ENCODE data around the gene STAU1. TPM values are rescaled to one million over a fixed set of nuclear protein-coding genes. Genes with fewer than 3 reads are reported as not detected.
"Not testable (repeated sequence)": the region's sequence is repeated elsewhere in the genome, so short reads cannot be mapped to it uniquely, and the experiment has no call there.

STAU1 gene
- total RNA-seq, 2 experiments from 2014 or later, result 61.4 to 65.8 TPM

- no peaks in the 10 kb centered on the region for H3K9me3 ChIP-seq (ENCODE audit: control insufficient read depth in 1 of 2, insufficient read depth in 1 of 2, low read length in 2 of 2)
- DNase-seq (no peak), ATAC-seq (ENCODE audit: poor library complexity) (no peak)
- no peak overlapping the region for H3K27ac ChIP-seq (ENCODE audit: low read depth in 1 of 2, low read length in 2 of 2)
- Mint-ChIP-seq H3K27ac (peak overlapping the region; percentile 82), H3K36me3 (ENCODE audit: low read depth) (peaks cover 34% of the 10 kb centered on the region), H3K9me3 (no peaks in the 10 kb centered on the region), H3K4me1 (ENCODE audit: low read depth) (peaks cover 71% of the 10 kb centered on the region), H3K27me3 (no peaks in the 10 kb centered on the region), H3K4me3 (peak overlapping the region; percentile 74)
- POLR2A ChIA-PET, result interaction anchor here (0.5 to 1.2 kb wide), 3 partner anchors 28 to 1829 kb away, joined by 3 to 4 read pairs (median 3); partner anchors contain the start of gene DDX27
- CTCF ChIA-PET, result interaction anchor here (2.4 kb wide), 1 partner anchor 32 kb away, joined by 16 read pairs; no protein-coding TSS in a partner anchor
- intact Hi-C loops (cut with DNase I, micrococcal nuclease), result loop anchor here in 1 of 2 experiments (5.0 kb wide), 3 partner anchors 37 to 262 kb away; partner anchors contain the start of genes ARFGEF2 and CSE1L
- no peaks in the 10 kb centered on the region for H3K27me3 ChIP-seq (ENCODE audit: control insufficient read depth in 1 of 2, insufficient read depth in 2 of 2, low read length in 2 of 2)
- no peak overlapping the region for H3K4me3 ChIP-seq (ENCODE audit: low read length)
- peaks cover 6% of the 10 kb centered on the region for H3K36me3 ChIP-seq (ENCODE audit: insufficient read depth, low read length)
- TF ChIP-seq, protein P1, sequence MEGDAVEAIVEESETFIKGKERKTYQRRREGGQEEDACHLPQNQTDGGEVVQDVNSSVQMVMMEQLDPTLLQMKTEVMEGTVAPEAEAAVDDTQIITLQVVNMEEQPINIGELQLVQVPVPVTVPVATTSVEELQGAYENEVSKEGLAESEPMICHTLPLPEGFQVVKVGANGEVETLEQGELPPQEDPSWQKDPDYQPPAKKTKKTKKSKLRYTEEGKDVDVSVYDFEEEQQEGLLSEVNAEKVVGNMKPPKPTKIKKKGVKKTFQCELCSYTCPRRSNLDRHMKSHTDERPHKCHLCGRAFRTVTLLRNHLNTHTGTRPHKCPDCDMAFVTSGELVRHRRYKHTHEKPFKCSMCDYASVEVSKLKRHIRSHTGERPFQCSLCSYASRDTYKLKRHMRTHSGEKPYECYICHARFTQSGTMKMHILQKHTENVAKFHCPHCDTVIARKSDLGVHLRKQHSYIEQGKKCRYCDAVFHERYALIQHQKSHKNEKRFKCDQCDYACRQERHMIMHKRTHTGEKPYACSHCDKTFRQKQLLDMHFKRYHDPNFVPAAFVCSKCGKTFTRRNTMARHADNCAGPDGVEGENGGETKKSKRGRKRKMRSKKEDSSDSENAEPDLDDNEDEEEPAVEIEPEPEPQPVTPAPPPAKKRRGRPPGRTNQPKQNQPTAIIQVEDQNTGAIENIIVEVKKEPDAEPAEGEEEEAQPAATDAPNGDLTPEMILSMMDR (IDR thresholded peaks at IDR 0.05), result no peak
- H3K4me1 ChIP-seq (ENCODE audit: insufficient read depth, low read length), result peaks cover 36% of the 10 kb centered on the region
These were observed 3.5 kb downstream of the STAU1 start for GRCh38 chr20:49184691-49185070.

GRCh38 chr20:49184084-49184501 is 4.0 kb downstream of the STAU1 start:
- H3K27ac Mint-ChIP-seq; H3K27me3 Mint-ChIP-seq; ATAC-seq (ENCODE audit: poor library complexity); H3K27ac ChIP-seq (ENCODE audit: low read depth in 1 of 2, low read length in 2 of 2); H3K9me3 ChIP-seq (ENCODE audit: control insufficient read depth in 1 of 2, insufficient read depth in 1 of 2, low read length in 2 of 2); H3K36me3 ChIP-seq (ENCODE audit: insufficient read depth, low read length); DNase-seq; H3K4me3 ChIP-seq (ENCODE audit: low read length); H3K27me3 ChIP-seq (ENCODE audit: control insufficient read depth in 1 of 2, insufficient read depth in 2 of 2, low read length in 2 of 2); H3K9me3 Mint-ChIP-seq: not testable (repeated sequence)
- intact Hi-C loops (cut with DNase I, micrococcal nuclease), result loop anchor here in 1 of 2 experiments (5.0 kb wide), 1 partner anchor 37 kb away; no protein-coding TSS in a partner anchor
- Mint-ChIP-seq H3K4me1 (ENCODE audit: low read depth) (peaks cover 77% of the 10 kb centered on the region), H3K36me3 (ENCODE audit: low read depth) (peaks cover 40% of the 10 kb centered on the region), H3K4me3 (peak overlapping the region; percentile 64)
- H3K4me1 ChIP-seq (ENCODE audit: insufficient read depth, low read length), result peaks cover 36% of the 10 kb centered on the region
- CTCF ChIA-PET, result interaction anchor here (2.4 kb wide), 1 partner anchor 33 kb away, joined by 16 read pairs; no protein-coding TSS in a partner anchor
- POLR2A ChIA-PET, result interaction anchor here (0.7 kb wide), 1 partner anchor 1829 kb away, joined by 3 read pairs; no protein-coding TSS in a partner anchor

DNA sequence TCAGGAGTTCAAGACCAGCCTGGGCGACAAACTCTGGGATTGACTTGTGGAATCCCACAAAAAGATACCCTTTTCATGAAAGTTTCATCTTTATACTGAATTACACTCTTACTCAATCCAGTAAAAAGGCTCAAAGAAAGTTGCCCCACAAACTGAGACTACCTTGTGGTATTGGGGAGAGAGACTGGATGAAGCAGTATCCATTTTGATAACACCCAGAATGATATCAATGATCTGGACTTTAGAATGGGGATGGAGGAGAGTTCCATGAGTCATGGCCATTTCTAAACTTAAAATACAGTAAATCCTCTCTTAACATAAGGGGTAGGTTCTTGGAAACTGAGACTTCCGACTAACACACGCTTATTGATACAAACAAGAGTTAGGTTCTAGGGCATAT is 4.7 kb downstream of the STAU1 start:
- Histone ChIP-seq H3K27ac (ENCODE audit: low read depth in 1 of 2, low read length in 2 of 2) (no peak overlapping the region), H3K9me3 (ENCODE audit: control insufficient read depth in 1 of 2, insufficient read depth in 1 of 2, low read length in 2 of 2) (no peaks in the 10 kb centered on the region), H3K36me3 (ENCODE audit: insufficient read depth, low read length) (peaks cover 6% of the 10 kb centered on the region), H3K4me3 (ENCODE audit: low read length) (no peak overlapping the region), H3K27me3 (ENCODE audit: control insufficient read depth in 1 of 2, insufficient read depth in 2 of 2, low read length in 2 of 2) (no peaks in the 10 kb centered on the region), H3K4me1 (ENCODE audit: insufficient read depth, low read length) (peaks cover 33% of the 10 kb centered on the region)
- ATAC-seq (ENCODE audit: poor library complexity) (no peak), DNase-seq (no peak)
- Mint-ChIP-seq H3K4me1 (ENCODE audit: low read depth) (peaks cover 74% of the 10 kb centered on the region), H3K27ac (no peak overlapping the region), H3K36me3 (ENCODE audit: low read depth) (peaks cover 38% of the 10 kb centered on the region), H3K9me3 (no peaks in the 10 kb centered on the region), H3K27me3 (no peaks in the 10 kb centered on the region), H3K4me3 (peak overlapping the region; percentile 60)
- ChIA-PET POLR2A (interaction anchor here (1.1 to 1.5 kb wide), 2 partner anchors 33 to 138 kb away, joined by 3 to 4 read pairs; partner anchors contain the start of gene CSE1L), CTCF (interaction anchor here (1.2 to 2.4 kb wide), 2 partner anchors 33 to 50 kb away, joined by 5 to 16 read pairs; no protein-coding TSS in a partner anchor)
- TF ChIP-seq, protein P1 (IDR thresholded peaks at IDR 0.05), result no peak
- intact Hi-C loops (cut with DNase I, micrococcal nuclease), result loop anchor here in 1 of 2 experiments (5.0 kb wide), 1 partner anchor 36 kb away; no protein-coding TSS in a partner anchor

All from CD4-positive, alpha-beta T cell (primary cell).